Ovary (tissue), 3 donors: Measurements from ENCODE around the gene C4orf51.

Experiments
- EP300 ChIP-seq: sonication (generic); formaldehyde crosslinking; IDR thresholded peaks from one replicate; pipeline ENCODE4 v1.6.1; 2017; ENCODE audit warnings: antibody characterized with exemption
- POLR2A ChIP-seq: fragments of 450-650 bp; IDR thresholded peaks from one replicate; pipeline ENCODE4 v1.6.1; 2017; ENCODE audit warnings: antibody characterized with exemption, mild to moderate bottlenecking, moderate library complexity
- TF ChIP-seq, protein P1 (sequence below), 3 donors: fragments of 450-650 bp in 2 of 3; fragments of 200-600 bp in 1 of 3; IDR thresholded peaks; one replicate each; pipeline versions ENCODE4 v1.5.1 to v1.8.0; 2016 to 2022; ENCODE audit warnings: antibody characterized with exemption in 3 of 3, mild to moderate bottlenecking in 1 of 3
- donor health status: DM: no; HTN: no; CAD: no.

GRCh38 chr4:145644699-145645098 is 35.2 kb upstream of the C4orf51 start:
- TF ChIP-seq POLR2A: no peak
- TF ChIP-seq, protein P1, sequence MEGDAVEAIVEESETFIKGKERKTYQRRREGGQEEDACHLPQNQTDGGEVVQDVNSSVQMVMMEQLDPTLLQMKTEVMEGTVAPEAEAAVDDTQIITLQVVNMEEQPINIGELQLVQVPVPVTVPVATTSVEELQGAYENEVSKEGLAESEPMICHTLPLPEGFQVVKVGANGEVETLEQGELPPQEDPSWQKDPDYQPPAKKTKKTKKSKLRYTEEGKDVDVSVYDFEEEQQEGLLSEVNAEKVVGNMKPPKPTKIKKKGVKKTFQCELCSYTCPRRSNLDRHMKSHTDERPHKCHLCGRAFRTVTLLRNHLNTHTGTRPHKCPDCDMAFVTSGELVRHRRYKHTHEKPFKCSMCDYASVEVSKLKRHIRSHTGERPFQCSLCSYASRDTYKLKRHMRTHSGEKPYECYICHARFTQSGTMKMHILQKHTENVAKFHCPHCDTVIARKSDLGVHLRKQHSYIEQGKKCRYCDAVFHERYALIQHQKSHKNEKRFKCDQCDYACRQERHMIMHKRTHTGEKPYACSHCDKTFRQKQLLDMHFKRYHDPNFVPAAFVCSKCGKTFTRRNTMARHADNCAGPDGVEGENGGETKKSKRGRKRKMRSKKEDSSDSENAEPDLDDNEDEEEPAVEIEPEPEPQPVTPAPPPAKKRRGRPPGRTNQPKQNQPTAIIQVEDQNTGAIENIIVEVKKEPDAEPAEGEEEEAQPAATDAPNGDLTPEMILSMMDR (IDR thresholded peaks at IDR 0.05): no peak
- no peak for TF ChIP-seq EP300
